GM21737 (cell line): ENCODE data around the gene GGT1.
"Not testable (repeated sequence)": the region's sequence is repeated elsewhere in the genome, so short reads cannot be mapped to it uniquely, and the experiment has no call there.

Source experiments
- ATAC-seq: cut with Tn5 transposase; IDR thresholded peaks from one replicate; pipeline ENCODE4 v1.9.1; 2021; ENCODE audit warnings: mild to moderate bottlenecking, moderate library complexity; ENCODE audit not compliant: unreplicated experiment

GGT1 gene

DNA sequence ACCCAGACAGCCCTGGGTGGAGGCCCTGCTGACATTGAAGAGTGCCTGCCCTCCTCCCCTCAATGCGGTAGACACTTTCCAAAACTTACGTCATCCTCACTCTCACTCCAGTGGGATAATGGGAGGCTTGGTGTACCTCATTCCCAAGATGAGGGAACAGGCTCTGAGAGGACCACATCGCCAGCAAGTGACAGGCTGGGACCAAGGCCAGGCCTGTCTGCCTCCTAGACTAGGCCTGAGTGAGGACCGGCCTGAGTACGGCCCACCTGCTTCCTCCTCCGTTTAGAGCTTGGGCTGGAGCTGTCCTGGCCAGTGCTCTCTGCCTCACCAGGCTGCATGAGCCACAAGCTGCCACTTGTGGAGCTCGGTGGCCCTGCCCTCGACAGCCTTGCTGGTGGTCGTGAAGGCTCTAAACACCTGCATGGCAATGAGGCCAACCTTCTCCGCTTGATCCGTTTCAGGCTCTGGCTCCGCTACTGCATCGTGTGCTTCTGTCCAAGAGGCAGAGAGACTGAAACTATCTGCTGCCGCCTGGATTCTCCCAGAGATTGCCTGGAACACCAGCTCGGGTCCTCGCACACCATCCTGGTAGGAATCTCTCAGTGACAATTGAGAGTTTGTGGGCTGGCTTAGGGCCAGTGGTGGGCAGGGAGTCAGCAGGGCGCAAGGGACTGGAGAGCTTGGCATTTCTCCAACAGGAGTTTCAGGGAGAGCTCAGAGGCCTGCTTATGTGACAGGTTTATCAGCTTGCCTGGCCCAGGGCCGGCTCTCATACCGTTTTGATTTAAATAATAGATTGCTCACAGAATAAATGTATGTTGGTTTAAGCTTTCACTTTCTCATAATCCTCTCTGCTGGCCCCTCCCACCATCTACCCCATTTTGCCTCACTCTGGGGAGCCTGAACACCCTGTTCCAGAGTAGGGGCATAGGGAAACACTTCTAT, 19.5 kb upstream of the GGT1 start:
- ATAC-seq, result no peak

DNA sequence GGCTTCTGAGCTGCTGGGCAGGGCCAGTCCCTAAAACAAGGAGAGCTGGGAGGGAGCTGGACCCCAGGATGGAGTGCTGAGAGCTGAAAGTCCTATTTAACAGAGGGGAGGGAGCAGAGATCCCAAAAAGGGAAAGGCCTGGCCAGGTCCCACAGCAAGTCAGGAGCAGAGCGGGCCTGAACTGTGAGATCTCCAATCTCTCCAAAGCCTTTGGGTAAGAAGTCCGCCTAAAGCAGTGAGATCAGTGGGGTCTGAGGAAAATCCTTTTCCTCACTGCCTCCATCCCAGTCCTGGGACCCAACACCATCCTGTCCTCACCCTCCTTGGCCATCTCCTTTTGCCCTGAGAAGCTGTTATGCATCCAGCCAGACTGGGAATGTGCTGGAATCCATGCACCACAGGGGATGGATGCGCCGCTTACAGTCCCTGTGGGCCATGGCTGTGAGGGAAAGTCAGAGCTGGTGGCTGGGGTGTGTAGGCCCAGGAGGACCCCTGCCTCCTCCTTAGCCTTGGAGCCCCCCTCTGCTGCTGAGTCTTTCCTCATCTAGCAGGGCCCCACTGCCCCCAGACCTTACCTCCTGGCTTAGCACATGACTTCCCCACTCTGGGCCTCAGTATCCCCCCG, 18.7 kb upstream of the GGT1 start:
- ATAC-seq, result no peak

DNA sequence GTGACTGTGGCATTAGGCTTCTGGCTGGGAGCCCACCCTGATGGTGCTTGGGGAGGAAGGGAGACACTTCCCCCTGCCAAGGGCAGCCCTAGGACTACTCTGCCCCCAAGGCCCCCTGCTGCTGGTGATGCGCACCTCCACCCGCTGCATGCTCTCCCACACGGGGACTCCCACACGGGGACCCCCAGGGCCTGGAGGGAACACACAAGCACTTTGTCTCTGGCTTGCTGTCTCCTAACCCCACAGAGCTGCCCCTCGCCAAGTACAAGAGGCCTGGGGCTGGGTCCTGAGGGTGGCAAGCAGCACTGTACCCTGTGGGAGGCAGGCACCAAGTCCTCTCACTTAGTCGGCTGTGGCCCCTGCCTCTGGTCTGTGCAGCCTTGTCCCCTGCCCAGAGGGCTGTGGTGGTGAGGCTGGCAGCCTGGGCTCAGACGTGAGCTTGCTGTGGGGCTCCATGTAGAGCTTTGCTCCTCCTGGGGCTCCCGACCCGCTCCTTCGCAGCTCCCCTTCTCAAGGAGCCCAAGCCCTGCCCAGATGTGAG, 18.1 kb upstream of the GGT1 start:
- ATAC-seq, result no peak

DNA sequence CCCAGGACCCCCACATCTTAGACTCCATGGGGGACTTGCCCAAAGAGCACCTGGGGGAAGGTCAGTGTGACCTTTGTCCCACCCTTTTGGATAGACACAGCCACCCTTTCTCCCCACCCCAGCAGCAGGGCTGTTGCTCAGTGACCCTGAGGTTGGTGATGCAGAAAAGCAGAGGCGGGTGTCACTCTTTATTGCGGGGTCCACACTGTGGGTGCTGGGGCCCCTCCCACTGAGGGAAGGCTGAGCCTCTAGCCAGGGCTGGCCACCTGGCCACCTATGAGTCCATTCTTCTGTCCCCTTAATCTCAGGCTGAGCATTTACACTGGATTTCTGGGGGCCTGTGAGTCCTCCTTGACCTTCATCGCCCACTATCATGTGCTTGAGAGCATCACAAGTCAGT, 17.5 kb upstream of the GGT1 start:
- ATAC-seq, result no peak

- ATAC-seq, result no peak
Observed at GRCh38 chr22:24585927-24586546, 17.0 kb upstream of the GGT1 start.

DNA sequence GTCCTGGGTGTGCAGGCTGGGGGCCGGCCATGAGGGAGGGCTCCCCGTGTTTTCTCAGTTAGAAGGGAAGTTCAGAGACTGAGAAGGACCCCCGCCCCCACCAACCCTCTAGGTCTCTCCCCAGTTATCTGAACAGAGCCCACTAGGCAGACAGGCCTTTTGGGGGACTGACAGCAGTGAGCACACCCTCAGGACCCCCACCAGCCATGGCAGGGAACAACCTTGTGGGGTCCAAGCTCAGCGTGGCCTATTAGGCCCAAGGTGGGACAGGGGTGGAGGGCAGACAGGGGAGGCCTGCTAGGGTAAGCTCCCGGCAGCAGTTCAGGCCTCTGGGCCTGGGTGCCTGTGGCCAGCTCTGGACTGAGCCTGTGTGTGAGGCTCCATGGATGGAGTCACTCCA, 15.7 kb upstream of the GGT1 start:
- ATAC-seq, result no peak

DNA sequence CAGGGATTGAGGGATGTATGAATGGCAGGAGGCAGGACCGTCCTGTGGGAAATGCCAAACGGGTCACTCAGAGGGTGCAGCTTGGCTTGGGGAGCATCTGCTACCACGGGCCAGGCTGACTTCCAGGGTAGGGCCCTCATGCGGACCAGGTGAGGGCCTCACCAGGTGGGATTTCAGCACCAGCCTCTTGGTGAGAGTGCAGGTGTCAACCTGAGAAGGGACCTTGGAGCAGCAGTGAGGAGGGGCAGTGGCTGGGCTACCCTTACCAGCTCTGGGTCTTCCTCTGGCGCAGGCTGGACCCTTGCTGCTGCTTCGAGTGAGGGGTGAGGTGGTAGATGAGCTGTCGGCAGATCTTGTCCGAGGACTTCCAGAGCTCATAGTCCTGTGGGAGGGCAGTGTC, 15.0 kb upstream of the GGT1 start:
- no peak for ATAC-seq

DNA sequence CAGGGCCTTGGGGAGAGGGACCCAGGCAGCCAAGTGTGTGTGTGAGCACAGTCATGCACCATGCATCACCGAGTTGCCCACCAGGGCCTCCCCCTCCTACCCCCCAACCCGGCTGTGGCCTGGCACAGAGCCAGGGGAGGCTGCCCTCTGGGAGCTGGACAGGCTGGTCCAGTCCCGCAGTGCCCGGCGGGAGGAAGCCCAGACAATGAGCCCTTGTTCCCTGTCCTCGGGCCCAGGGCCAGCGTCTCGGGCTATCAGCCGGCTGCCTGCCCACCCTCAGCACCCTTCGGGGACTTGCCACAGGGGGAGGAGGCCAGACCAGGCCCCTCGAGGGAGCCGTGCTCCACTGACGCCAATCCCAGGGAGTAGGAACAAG, 14.6 kb upstream of the GGT1 start:
- no peak for ATAC-seq

GRCh38 chr22:24588757-24589481, 14.1 kb upstream of the GGT1 start:
- no peak for ATAC-seq

- ATAC-seq, result no peak
Observed at GRCh38 chr22:24589518-24590030, 13.4 kb upstream of the GGT1 start.

- no peak for ATAC-seq
Observed at GRCh38 chr22:24590596-24591173, 12.3 kb upstream of the GGT1 start.

DNA sequence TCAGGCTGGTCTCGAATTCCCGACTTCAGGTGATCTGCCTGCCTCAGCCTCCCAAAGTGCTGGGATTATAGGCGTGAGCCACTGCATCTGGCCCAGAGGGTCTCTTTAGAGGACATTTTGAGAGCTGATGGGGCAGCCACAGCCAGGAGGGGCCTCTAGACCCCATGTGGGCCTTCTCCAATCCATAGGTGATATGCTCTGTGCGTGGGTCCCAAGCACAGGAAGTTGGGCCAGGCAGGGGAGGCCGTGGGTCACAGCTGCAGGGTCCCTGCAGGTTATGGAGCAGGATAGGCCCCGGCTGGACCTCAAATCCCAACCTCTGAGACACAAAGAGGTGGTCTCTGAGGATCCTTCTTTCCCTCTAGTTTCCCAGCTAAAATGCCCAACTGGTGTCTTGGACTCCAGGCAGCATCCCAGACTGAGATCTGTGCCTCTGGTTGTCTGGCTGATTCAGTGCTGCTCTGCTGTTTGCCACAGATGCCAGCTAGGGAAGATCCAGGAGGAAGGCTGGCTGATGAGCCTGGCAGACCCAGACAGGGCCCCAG, 11.6 kb upstream of the GGT1 start:
- ATAC-seq, result no peak

GRCh38 chr22:24592058-24592850, 10.7 kb upstream of the GGT1 start:
- no peak for ATAC-seq

DNA sequence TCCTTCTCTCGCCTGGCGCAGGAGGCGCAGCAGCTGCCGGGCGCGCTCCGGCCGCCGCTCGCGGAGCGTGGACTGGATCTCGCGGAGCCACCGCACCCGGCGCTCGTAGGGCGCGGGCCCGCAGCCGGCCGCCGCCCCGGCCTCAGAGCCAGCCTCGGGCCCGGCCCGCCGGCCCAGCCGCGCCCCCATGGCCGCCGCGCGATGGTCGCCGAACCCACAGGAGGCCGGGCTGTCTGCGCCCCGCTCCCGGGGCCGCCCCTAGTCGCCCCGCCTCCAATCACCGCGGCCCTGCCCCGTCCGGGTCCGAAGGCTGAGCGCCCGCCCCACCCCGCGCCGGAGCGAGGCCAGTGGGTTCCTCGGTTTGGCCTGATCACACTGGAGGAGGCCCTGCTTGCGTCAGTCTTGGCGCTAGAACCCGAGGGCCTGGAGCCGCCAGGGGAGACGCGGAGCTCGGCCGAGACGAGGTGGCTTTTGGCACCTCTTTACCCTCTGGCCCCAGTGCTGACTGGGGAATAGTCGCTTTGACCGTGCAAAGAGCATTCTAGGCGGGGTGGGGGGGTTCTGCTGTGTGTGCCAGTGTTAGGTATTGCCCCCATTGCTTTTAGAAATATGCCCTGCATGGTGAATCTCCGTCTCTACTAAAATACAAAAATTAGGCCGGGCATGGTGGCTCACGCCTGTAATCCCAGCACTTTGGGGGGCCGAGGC, 10.0 kb upstream of the GGT1 start, which contains the start of gene LRRC75B:
LRRC75B (minus strand) TSS at position 223 of the 708 bp plus-strand sequence; CDS start at position 189, 34 bp downstream.
- peak; percentile 68 for ATAC-seq

GRCh38 chr22:24593559-24593835, 9.5 kb upstream of the GGT1 start:
- ATAC-seq, result not testable (repeated sequence)

- ATAC-seq, result no peak
Observed at GRCh38 chr22:24593836-24594568, 9.0 kb upstream of the GGT1 start.

GRCh38 chr22:24594569-24595120, 8.3 kb upstream of the GGT1 start:
- no peak for ATAC-seq

- ATAC-seq, result no peak
Observed at GRCh38 chr22:24595228-24595627, 7.8 kb upstream of the GGT1 start.
